Smooth muscle cell (in vitro differentiated cells): ENCODE results near the gene PSPH. TPM values are rescaled to one million over a fixed set of nuclear protein-coding genes. Genes with fewer than 3 reads are reported as not detected.

Experiments used
- DNase-seq: peaks from one replicate; lab custom pipeline; 2025; ENCODE audit not compliant: unreplicated experiment; lab: John Stamatoyannopoulos, UW
- H2AFZ ChIP-seq: fragments of 200-600 bp; sonication (generic); 2 replicates; pipeline ENCODE4 v1.6.0; 2016; ENCODE audit warnings: antibody characterized with exemption, low read depth, mild to moderate bottlenecking
- H3F3A ChIP-seq: fragments of 200-600 bp; sonication (generic); 2 replicates; pipeline ENCODE4 v1.6.0; 2017; ENCODE audit warnings: antibody characterized with exemption, low read depth
- H3K27ac ChIP-seq: fragments of 200-600 bp; sonication (generic); 2 replicates; pipeline ENCODE4 v1.5.1; 2016; ENCODE audit warnings: low read depth, mild to moderate bottlenecking
- H3K27me3 ChIP-seq: fragments of 200-600 bp; sonication (generic); 2 replicates; pipeline ENCODE4 v1.6.1; 2016; ENCODE audit warnings: low read depth, mild to moderate bottlenecking
- H3K36me3 ChIP-seq: fragments of 200-600 bp; sonication (generic); 2 replicates; pipeline ENCODE4 v1.5.1; 2016; ENCODE audit warnings: low read depth
- H3K4me1 ChIP-seq: fragments of 200-600 bp; sonication (generic); 2 replicates; pipeline ENCODE4 v1.5.1; 2016; ENCODE audit warnings: low read depth
- H3K4me2 ChIP-seq: fragments of 200-600 bp; sonication (generic); 2 replicates; pipeline ENCODE4 v1.6.0; 2016; ENCODE audit warnings: mild to moderate bottlenecking
- H3K4me3 ChIP-seq: fragments of 200-600 bp; sonication (generic); 2 replicates; pipeline ENCODE4 v1.5.1; 2016; ENCODE audit warnings: mild to moderate bottlenecking
- H3K79me2 ChIP-seq: fragments of 200-600 bp; sonication (generic); 2 replicates; pipeline ENCODE4 v1.6.0; 2016; ENCODE audit warnings: low read depth, mild to moderate bottlenecking
- H3K9ac ChIP-seq: fragments of 200-600 bp; sonication (generic); 2 replicates; pipeline ENCODE4 v1.6.0; 2016; ENCODE audit warnings: low read depth
- H3K9me3 ChIP-seq: fragments of 200-600 bp; sonication (generic); replicated peaks from 2 replicates; pipeline ENCODE4 v1.5.1; 2016; ENCODE audit warnings: low read depth
- H4K20me1 ChIP-seq: fragments of 200-600 bp; sonication (generic); 2 replicates; pipeline ENCODE4 v1.6.0; 2016; ENCODE audit warnings: low read depth
- WGBS: methylation state at CpG from one replicate; pipeline ENCODE4 v1.1.7; 2016; ENCODE audit warnings: low lambda C conversion rate; 5-methylcytosine and 5-hydroxymethylcytosine counted together
- polyA plus RNA-seq: library from polyadenylated mRNA; unstranded; fragments of >200 nt; fragmentation: Nextera tagmentation; extraction: Ambion mirVana; gene quantifications from 2 replicates; pipeline ENCODE4 v1.2.1, GENCODE V29; 2016
- total RNA-seq: library from RNA; depleted of rRNA; stranded (reverse); fragments of >200 nt; gene quantifications from 2 replicates; pipeline ENCODE4 v1.2.3, GENCODE V29; 2014
- TF ChIP-seq, protein P1 (sequence below): fragments of 200-600 bp; sonication (generic); IDR thresholded peaks from 2 replicates; pipeline ENCODE4 v1.5.1; 2017; ENCODE audit warnings: borderline replicate concordance, mild to moderate bottlenecking, antibody characterized with exemption; ENCODE audit not compliant: insufficient read depth, poor library complexity, severe bottlenecking

PSPH gene
- total and polyA plus RNA-seq, 2 experiments from 2014 or later = 14.8 to 31.2 TPM

DNA sequence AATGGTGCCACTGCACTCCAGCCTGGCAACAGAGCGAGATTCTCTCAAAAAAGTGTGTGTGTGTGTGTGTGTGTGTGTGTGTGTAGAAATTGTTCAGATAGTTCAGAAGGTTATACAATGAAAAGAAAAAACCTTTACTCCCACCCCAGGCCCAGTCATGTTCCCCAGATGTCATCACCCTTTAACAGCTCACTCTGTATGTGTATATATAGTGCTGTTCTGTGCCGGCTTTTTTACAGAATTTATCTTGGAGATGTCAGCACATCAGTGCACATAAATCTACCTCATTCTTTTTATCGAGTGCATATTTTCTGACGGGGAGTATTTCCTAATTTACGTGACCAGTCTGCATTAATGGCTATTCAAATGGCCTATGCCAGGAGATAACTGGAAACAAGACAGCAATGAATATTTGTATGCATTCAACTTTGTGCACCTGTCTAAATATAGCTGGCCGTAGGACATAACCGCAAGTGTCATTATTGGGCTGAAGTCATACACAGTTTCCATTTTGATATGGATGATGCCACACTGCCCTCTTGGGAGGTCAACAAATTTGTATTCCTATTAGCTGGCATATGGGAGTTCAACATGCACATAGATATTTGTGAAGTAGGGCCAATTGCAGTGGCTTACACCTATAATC, 75.1 kb downstream of the PSPH start:
- Histone ChIP-seq H3K79me2 (peaks cover 29% of the 10 kb centered on the region), H3K4me3 (no peak overlapping the region), H3K9ac (no peak overlapping the region), H4K20me1 (peaks cover 68% of the 10 kb centered on the region), H3K27ac (no peak overlapping the region), H3K36me3 (no peaks in the 10 kb centered on the region), H3F3A (no peaks in the 10 kb centered on the region), H2AFZ (no peak overlapping the region), H3K27me3 (no peaks in the 10 kb centered on the region), H3K4me1 (no peaks in the 10 kb centered on the region), H3K4me2 (no peak overlapping the region), H3K9me3 (no peaks in the 10 kb centered on the region)
- WGBS = 90% methylated on average over 7 of the region's 7 CpGs
- no peak for DNase-seq
- TF ChIP-seq, protein P1, sequence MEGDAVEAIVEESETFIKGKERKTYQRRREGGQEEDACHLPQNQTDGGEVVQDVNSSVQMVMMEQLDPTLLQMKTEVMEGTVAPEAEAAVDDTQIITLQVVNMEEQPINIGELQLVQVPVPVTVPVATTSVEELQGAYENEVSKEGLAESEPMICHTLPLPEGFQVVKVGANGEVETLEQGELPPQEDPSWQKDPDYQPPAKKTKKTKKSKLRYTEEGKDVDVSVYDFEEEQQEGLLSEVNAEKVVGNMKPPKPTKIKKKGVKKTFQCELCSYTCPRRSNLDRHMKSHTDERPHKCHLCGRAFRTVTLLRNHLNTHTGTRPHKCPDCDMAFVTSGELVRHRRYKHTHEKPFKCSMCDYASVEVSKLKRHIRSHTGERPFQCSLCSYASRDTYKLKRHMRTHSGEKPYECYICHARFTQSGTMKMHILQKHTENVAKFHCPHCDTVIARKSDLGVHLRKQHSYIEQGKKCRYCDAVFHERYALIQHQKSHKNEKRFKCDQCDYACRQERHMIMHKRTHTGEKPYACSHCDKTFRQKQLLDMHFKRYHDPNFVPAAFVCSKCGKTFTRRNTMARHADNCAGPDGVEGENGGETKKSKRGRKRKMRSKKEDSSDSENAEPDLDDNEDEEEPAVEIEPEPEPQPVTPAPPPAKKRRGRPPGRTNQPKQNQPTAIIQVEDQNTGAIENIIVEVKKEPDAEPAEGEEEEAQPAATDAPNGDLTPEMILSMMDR = no peak

- TF ChIP-seq, protein P1 = no peak
- H3K27me3 ChIP-seq = no peaks in the 10 kb centered on the region
- H3K4me1 ChIP-seq = no peaks in the 10 kb centered on the region
- H3K27ac ChIP-seq = no peak overlapping the region
- H3K79me2 ChIP-seq = peaks cover 39% of the 10 kb centered on the region
- H3K4me2 ChIP-seq = no peak overlapping the region
- no peak for DNase-seq
- no peaks in the 10 kb centered on the region for H3F3A ChIP-seq
- no peak overlapping the region for H3K4me3 ChIP-seq
- H4K20me1 ChIP-seq = peaks cover 88% of the 10 kb centered on the region
- H3K9me3 ChIP-seq = no peaks in the 10 kb centered on the region
- no peak overlapping the region for H2AFZ ChIP-seq
- H3K36me3 ChIP-seq = no peaks in the 10 kb centered on the region
- 96% methylated on average over 7 of the region's 7 CpGs for WGBS
- no peak overlapping the region for H3K9ac ChIP-seq
Measured at GRCh38 chr7:55973747-55974250, 77.4 kb downstream of the PSPH start.

DNA sequence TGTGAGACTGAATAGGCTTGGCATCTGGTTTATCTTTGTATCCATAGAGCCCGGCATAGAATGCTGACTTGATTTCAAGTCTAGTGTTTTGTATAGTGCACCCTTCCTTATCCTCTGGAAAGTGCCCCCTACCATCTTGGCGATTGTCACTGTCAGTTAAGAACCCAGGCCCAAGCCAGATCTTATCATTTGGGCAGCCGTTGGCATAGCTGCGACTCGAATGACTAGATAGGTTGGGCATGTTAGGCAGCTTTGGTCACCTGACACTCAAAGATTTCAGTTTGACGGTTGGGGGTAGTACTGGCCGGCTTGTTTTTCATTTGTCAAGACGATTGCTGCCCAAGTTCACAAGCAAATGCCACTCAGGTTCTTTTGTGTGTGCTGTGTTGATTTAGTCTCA, 80.3 kb downstream of the PSPH start:
- Histone ChIP-seq H3K4me3 (no peak overlapping the region), H3K4me2 (no peak overlapping the region), H3K4me1 (no peaks in the 10 kb centered on the region), H3K9me3 (no peaks in the 10 kb centered on the region), H3K9ac (no peak overlapping the region), H4K20me1 (peaks cover 83% of the 10 kb centered on the region), H3K27me3 (no peaks in the 10 kb centered on the region), H2AFZ (no peak overlapping the region), H3F3A (no peaks in the 10 kb centered on the region), H3K27ac (no peak overlapping the region), H3K36me3 (no peaks in the 10 kb centered on the region), H3K79me2 (peaks cover 68% of the 10 kb centered on the region)
- TF ChIP-seq, protein P1 = no peak
- 88% methylated on average over 8 of the region's 8 CpGs for WGBS
- no peak for DNase-seq

GRCh38 chr7:55970561-55970960, 80.7 kb downstream of the PSPH start:
- no peaks in the 10 kb centered on the region for H3K9me3 ChIP-seq
- WGBS = 98% methylated on average over 7 of the region's 7 CpGs

More at GRCh38 chr7:55970561-55970960, 80.7 kb downstream of the PSPH start:
- H3K27ac ChIP-seq = no peak overlapping the region
- DNase-seq = no peak
- peaks cover 70% of the 10 kb centered on the region for H3K79me2 ChIP-seq
- TF ChIP-seq, protein P1 = no peak
- no peaks in the 10 kb centered on the region for H3K27me3 ChIP-seq
- peaks cover 80% of the 10 kb centered on the region for H4K20me1 ChIP-seq
- no peak overlapping the region for H3K9ac ChIP-seq
- no peaks in the 10 kb centered on the region for H3K36me3 ChIP-seq
- H3K4me3 ChIP-seq = no peak overlapping the region
- no peaks in the 10 kb centered on the region for H3F3A ChIP-seq
- H2AFZ ChIP-seq = no peak overlapping the region
- H3K4me1 ChIP-seq = no peaks in the 10 kb centered on the region
- H3K4me2 ChIP-seq = no peak overlapping the region
